Ramos (cell line): ENCODE data around the gene ARHGAP35.
"Not testable (repeated sequence)": the region's sequence is repeated elsewhere in the genome, so short reads cannot be mapped to it uniquely, and the experiment has no call there.

Source experiments
- in situ Hi-C: fragments of 300-500 bp; cut with MboI; formaldehyde crosslinking; loops from one replicate; pipeline ENCODE4 v1.14.3; 2022; ENCODE audit warnings: low sequenced_read_pairs; ENCODE audit not compliant: unreplicated experiment

ARHGAP35 gene

DNA sequence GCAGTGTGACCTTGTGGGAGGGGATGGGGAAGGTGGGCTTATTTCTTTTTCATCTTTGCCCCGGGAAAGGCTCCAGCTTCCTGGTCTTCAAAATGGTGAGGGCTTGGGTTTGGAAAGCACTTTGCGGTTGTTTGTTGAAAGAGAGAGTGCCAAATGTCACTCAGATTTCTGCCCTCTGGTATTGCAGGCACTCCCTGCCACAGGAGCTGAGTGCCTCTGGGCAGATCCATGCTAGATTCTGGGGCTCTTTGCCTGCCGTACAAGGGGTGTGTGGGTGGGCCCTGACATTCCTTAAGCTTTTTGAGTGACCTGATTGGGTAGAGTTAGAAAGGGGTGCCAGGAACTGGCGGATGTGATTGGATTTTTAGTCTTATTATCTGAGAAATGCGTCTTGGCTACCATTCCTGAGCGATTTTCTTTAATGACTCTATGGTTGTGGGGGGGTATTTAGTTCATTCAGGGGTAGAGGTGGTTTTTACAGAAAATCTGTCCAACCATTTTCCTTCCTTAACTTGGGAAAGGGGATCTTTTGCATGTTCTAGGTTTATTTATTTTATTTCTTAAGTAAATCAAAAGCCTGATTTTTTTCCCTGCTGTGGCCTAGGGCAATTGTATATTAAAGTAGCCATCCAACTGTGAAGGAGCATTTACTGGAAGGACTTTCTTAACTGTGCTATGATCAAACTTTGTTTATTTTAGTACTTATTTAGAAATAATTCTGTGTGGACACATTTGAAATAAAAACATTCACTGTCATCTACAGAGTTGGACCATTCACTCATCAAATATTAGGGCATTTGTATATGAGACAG lies 3.2 kb downstream of the ARHGAP35 start:
- in situ Hi-C loops: no loop called here

DNA sequence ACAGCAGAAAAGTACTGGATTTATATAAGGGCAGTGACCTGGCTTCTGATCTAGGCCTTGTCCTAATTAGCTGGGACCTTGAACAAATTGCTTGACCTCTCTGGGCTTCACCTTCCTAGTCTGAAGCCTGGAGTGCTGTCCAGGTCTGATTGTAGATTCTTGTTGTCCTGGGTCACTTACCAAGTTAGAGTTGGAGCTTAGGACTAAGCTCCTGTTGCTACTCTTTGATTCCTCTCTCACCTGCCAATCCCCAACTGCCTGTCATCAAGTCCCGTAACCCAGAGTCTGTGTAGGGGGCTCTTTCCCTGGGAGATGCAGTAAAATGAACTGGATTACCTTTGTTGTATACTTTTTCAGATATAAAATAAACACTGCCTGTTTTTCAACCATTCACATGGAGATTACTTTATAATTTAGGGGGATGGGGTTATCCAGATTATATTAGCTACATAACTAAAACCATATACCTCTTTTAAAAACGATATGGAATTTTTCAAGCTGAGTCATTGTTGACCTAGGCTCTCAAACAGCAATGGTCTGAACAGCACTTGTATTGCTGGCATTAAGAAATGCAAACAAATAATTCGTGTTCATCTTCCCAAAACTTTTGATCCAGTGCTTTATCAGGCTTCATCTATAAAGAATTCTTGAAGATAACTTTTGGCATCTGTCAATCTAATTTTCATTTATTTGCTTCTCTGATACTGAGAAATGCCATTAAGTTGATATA lies 5.8 kb downstream of the ARHGAP35 start:
- in situ Hi-C loops: no loop called here

DNA sequence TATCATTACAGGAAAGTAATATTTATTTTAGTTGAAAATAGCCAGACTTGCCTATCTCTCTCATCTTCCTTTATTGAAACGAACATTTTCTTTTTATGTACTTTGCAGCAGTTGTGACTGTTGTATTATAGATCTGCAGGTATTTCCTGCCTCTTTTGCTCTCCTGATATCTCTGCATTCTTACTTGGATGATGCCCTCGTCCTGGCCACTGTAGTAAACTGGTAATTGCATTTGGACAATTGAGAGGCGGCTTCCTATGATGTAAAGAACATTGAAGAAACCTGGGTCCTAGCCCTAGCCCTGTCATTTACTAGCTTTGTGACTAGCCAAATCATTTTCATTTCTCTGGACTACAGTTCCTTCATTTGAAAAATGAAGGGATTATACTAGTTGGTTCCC lies 6.4 kb downstream of the ARHGAP35 start:
- in situ Hi-C loops: no loop called here

DNA sequence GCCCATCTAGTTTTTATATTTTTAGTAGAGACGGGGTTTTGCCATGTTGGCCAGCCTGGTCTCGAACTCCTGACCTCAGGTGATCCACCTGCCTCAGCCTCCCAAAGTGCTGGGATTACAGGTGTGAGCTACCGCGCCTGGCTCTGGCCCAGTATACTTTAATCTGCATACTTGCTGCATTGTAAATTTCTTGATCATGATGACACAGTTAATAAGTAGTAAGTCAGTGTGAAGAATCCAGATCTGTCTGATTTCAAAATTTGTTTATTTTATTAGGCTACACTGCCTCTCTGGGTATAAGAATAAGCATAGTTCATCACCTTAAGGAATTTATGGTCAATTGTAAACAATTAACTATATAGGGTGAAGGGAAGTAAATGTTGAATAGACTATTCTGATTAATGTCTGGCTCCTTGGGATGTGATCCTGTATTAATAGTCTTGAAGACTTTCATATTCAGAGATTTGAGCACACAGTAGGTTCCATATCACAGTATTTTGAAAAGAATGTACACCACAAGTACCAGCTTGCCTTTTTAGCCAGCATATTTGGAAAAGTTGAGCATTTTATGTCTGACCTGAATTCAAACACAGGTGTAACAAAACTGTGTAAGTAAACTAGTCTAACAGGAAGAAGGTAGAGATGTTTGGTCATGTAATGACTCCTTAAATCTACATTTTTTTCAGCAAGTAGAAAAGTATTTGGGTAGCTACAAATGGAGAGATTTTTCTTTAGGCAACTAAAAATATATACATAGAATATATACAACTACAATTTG lies 7.4 kb downstream of the ARHGAP35 start:
- in situ Hi-C loops: no loop called here

DNA sequence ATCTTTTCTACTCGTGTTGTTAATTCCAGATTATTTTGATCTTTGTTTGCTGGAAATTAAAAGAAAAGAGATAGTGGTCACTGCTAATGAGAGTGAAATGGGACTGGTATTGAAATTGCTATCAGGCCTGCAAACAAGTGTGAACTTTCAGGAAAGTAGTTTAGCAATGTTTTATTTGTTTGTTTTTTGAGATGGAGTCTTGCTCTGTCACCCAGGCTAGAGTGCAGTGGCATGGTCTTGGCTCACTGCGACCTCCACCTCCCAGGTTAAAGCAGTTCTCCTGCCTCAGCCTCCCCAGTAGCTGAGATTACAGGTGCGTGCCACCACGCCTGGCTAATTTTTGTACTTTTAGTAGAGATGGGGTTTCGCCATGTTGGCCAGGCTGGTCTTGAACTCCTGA lies 10.4 kb downstream of the ARHGAP35 start:
- in situ Hi-C loops: not testable (repeated sequence)

DNA sequence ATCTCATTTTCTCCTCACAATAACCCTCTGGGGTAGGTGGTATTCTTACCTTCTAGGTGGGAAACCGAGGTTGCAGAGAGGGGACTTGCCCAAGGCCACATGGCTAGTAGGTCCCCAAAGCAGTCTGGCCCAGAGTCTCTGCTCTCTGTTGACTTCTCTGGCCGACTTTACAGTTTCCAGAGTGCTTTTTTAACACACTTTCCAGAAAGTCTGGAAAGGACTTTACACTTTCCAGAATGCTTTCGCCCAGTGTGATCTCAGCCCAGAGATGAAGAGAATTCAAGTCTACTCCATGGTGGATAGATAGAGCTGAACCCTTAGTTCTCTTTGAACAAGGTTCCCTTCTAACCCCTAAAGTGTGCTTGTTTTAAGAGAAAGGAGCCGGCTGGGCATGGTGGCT lies 12.2 kb downstream of the ARHGAP35 start:
- in situ Hi-C loops: no loop called here

DNA sequence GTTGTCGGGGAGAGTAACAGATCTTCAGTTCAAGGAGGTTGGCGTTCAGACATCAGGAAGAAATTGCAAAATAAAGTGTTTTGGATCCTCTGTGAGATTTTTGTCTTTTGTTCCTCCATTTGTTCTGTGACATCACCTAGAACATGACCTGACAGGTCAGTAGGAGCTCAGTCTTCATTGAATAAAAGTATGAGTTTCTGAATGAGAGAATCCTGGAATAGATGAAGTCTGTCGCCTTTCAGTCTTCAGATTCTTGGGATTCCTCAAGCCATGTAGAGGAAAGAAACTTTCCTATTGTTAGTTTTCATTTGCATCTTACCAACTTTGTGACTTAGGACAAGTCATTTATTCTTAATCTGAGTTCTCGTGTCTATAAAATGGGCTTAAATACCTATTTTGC lies 14.4 kb downstream of the ARHGAP35 start:
- in situ Hi-C loops: no loop called here

DNA sequence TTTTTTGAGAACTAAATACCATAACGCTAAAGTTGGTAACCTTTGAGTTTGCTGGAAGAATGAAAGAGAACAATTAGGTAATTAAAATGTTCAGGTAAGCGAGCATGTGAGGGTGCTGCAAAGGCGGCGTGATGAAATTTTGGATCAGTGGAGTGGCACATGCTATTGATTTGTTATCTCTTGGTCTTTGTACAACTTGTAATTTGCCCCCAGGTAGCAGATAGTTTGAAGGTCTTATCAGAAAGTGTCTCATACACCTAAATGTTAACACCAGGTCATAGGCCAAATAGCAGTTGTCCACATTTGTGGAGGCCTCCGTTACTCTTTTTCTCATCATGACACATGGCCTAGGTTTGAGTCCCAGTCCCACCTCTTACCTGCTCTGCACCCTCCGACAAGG lies 14.9 kb downstream of the ARHGAP35 start:
- in situ Hi-C loops: no loop called here

DNA sequence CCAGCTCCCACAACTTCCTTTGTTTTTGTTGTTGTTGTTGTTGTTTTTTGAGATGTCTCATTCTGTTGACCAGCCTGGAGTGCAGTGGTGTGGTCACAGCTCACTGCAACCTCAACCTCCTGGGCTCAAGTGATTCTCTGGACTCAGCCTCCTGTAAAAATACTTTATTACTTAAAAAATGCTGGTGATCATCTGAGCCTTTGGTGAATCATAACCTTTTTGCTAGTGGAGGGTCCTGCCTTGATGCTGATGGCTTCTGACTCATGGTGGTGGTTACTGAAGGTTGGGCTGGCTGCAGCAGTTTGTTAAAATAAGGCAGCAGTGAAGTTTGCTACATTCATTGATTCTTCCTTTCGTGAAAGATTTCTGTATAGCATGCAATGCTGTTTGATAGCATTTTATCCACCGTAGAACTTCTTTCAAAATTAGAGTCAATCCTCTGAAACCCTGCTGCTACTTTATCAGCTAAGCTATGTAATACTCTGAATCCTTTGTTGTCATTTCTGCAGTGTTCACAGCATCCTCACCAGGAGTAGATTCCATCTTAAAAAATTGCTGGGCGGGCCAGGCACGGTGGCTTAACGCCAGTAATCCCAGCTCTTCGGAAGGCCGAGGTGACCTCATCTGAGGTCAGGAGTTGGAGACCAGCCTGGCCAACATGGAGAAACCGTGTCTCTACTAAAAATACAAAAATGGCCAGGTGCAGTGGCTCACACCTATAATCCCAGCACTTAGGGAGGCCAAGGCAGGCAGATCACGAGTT lies 18.0 kb downstream of the ARHGAP35 start:
- in situ Hi-C loops: no loop called here

DNA sequence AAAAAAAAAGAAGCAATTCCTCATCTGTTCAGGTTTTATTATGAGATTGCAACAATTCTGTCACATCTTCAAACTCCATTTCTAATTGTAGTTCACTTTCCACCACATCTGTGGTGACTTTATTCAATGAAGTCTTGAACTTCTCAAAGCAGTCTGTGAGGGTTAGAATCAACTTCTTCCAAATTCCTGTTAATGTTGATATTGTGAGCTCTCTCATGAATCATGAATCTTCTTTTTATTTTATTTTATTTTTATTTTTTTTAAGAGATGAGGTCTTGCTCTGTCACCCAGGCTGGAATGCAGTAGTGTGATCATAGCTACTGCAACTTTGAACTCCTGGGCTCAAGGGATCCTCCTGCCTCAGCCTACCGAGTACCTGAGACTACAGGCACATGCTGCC lies 19.6 kb downstream of the ARHGAP35 start:
- in situ Hi-C loops: no loop called here

DNA sequence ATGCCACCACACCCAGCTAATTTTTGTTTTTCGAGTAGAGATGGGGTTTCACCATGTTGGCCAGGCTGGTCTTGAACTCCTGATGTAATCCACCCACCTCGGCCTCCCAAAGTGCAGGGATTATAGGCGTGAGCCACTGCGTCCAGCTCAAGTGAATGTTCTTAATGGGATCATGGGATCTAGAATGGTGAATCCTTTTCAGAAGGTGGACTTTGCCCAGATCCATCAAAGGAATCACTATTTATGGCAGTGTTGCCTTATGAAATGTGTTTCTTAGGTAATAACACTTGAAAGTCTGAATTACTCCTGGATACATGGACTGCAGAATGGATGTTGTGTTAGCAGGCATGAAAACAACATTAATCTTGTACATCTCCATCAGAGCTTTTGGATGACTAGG lies 20.3 kb downstream of the ARHGAP35 start:
- in situ Hi-C loops: no loop called here

DNA sequence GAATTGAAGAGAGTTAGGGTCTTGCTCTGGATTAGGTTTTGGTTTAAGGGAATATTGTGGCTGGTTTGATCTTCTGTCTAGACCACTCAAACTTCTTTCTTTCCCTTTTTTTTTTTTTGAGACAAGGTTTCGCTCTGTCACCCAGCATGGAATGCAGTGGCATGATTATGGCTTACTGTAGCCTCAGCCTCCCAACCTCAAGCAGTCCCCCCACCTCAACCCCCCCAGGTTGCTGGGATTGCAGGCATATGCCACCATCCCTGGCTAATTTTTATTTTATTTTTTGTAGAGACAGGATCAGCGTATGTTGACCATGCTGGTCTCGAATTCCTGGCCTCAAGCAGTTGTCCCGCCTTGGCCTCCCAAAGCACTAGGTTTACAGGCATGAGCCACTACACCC lies 21.2 kb downstream of the ARHGAP35 start:
- in situ Hi-C loops: no loop called here

DNA sequence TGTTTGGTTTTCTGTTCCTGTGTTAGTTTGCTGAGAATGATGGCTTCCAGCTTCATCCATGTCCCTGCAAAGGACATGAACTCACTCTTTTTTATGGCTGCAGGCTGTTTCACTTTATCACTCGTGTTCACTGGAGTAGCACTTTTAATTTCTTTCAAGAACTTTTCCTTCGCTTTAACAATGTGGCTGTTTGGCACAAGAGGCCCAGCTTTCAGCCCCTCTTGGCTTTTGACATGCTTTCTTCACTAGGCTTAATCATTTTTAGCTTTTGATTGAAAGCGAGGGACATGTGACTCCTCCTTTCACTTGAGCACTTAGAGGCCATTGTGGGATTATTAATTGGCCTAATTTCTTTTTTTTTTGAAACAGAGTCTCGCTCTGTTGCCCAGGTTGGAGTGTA lies 22.0 kb downstream of the ARHGAP35 start:
- in situ Hi-C loops: not testable (repeated sequence)

DNA sequence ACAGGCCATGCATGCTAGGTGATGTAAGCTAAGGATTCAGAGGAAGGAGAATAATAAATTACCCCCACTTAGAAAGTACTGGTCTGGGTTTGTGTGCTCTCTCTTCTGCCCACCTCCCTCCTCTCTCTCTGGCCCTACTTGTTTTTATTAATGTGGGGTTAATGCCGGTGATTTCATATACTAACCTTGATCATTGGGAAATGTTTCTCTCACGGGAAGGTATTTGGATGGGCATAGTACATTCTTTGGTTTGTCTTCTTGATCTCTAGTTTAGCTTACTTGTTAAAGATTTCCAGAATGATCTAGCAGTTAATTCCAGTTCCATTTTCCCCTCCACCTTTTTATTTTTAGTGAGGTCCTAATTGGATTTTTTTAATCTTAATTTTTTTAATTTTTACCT lies 24.6 kb downstream of the ARHGAP35 start:
- in situ Hi-C loops: no loop called here

DNA sequence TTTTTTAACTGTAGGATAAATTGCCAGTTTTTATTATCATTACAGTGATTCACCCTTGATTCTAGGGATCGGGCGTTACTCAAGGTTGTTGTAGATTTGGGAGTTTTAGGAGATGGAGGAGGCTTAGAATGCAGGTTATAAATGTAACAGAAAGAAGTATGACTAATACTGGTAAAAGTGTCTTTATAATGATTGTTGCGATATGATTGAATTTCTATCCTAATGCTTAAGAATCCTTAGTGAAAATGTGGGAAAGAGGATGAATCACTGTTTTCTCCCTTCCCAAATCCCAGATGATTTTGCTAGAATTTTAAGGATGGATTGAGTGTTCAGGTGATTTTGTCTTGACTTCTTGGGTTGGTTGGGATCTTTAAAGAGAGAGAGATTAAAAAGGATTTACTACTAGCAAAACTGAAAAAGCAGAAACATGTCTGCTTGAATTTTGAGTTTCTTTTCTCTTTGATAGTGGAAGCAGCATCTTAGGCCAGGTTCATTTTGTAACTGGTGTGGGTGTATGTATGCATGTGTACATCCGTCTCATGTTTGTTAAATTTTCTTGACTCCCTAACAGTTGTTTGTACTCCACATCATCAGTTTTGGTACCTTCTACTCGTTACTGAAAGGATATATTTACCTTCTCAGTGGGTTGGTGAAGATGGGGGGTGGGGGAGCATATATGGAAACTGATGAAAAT lies 25.9 kb downstream of the ARHGAP35 start:
- in situ Hi-C loops: no loop called here

DNA sequence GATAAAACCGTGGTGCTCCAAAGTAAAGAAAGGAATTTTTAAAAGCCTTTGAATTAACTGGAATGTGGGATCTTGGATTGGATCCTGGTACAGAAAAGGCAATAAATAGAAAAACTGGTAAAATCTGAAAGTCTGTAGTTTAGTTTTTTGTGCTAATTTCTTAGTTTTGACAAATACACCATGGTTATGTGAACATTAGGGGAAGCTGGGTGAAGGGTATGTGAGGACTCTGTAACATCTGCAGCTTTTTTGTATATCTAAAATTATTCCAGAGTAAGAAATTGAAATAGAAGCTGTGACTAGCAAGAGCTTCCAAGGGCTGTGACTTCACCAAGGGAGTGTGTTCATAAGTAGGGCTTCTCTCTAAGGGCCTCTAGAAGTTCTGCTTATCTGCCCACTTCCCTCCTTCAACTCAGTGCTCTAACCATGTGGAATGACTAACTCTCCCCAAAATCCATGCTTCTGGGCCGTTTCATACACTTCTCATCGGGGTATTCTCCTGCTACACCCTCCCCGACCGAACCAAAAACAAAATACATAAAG lies 26.5 kb downstream of the ARHGAP35 start:
- in situ Hi-C loops: no loop called here

DNA sequence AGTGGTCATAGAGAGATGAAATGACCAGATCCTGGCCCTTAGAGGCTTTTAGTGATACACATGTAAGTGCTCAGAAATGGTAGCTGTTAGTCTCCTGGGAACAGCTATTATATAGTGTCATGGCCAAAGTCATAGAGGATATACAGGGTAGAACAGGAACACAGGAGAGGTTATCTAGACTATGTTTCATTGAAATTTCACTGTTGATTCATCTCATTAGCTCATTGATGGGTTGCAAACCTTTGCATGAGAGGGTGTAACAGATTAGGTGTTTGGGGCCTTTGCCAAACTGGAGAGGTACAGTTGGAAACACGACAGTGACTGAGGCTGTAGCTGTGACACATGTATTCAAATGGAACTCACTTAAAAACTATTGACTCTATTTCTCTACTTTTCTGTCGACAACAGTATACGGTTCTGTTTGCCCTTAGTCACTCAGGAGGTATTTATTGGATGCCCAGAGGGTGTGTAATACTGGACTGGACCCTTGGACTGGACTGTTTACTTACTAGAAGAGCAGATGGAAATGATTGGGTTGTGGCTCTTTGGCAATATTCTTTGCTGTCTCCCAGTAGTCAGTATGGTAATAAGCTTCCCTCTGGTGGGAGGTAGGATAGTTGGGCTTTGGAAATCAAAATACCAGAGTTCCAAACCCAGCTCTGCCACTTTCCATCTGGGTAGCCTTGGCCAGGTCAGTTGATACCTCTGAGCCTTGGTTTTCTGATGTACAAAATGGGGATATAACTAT lies 29.8 kb downstream of the ARHGAP35 start:
- in situ Hi-C loops: no loop called here

DNA sequence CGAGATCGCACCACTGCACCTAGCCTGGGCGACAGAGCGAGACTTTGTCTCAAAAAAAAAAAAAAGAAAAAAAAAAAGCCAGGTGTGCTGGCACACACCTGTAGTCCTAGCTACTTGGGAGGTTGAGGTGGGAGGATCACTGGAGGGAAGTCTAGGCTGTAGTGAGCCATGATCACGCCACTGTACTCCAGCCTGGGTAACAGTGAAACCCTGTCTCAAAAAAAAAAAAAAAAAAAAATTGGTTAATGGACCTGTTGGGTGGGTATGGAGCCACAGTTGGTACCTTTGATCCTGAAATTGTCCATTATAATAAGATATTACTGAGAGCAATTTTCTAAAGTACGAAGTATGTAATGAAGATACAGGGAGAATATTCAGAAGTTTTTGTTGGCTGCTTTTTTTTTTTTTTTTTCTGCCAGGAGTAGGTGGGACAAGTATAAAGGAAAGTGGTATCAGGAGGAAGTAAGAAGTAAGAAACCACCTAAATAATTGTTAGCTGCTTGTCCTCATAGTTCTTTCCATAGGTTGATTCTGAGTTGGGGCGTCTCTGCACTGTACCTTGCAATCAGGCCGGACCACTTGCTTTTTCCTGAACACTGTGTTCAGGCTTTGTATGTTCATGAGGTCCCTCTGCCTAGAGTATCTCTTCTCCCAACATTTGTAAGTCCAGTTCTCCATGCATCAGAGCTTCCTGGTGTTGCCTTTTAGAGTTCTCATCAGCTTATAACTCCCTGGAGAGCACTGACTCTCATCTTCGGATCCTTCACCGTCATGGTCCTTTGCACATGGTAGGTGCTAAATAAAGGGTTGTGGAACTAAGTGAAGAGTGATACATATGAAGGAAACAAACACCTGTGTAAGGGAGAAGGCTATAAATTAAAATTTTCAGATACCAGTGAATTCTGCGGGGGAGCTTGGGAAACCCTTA lies 31.7 kb downstream of the ARHGAP35 start:
- in situ Hi-C loops: no loop called here
